Measurements from ENCODE around the gene KLRF2.

Gene KLRF2

DNA sequence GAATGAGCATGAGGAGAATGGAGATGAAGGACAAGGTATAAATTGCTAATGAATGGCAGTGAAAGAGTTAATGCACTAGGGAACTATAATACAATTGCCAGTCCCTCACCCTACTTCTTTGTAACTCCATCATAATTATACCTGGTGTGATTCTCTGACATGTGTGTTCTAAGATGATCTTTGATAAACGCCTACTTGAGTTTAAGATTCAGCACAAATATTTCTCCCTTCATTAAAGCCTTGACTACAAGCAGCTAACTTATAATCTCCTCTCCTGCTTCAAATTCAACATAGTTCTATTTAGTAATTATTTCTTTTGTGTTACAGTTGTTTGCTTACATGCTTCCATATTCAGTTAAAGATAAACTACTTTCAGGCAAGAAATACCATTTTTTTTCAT, 60.5 kb downstream of the KLRF2 start:
- DNase-seq, result no peak

GRCh38 chr12:9943240-9943639, 62.0 kb downstream of the KLRF2 start:
- peak; percentile 70 for DNase-seq

DNA sequence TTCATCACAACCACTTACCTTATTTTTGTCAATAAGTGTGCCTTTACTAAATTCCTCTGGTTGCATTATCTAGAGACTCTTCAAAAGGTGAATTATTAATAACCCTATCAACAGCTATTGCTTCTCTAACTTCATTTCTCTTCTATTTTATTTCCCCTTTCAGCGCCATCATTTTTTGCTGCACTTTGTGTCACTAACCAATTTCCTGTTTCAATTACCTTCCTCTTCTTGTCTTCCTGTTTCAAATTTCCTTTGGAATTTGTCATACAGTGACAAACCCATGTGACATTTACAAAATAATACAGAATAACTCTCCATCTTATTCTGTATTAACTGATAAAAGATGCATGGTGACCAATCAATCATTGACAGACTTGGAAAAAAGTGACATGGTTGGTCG, 63.1 kb downstream of the KLRF2 start:
- no peak for DNase-seq

All from NCI-H345 (cell line).